B cell (primary cell): ENCODE data around the gene NME7. TPM values are rescaled to one million over a fixed set of nuclear protein-coding genes. Genes with fewer than 3 reads are reported as not detected.

Experiments
- ATAC-seq: fragments of 200-7000 bp; cut with Tn5 transposase; one replicate; pipeline ENCODE4 v1.10.0; 2021; ENCODE audit warnings: low read depth, mild to moderate bottlenecking, moderate number of reproducible peaks, moderate library complexity
- CTCF ChIA-PET: fragments of 350-600 bp; sonication (Branson Sonifier 250); formaldehyde crosslinking; loops from one replicate; lab custom pipeline; 2021; ENCODE audit warnings: antibody characterized with exemption, inconsistent platforms; lab: Charles Lee
- POLR2A ChIA-PET: fragments of 350-600 bp; sonication (Branson Sonifier 250); formaldehyde crosslinking; loops from one replicate; lab custom pipeline; 2021; ENCODE audit warnings: antibody characterized with exemption; lab: Charles Lee
- DNase-seq: peaks from one replicate; pipeline ENCODE4 v3.0.0; 2013
- H2AFZ ChIP-seq: 2 replicates; pipeline ENCODE4 v1.6.1; 2012; ENCODE audit warnings: mild to moderate bottlenecking, low read depth, low read length; ENCODE audit not compliant: insufficient read depth, poor library complexity, severe bottlenecking
- H3K27ac ChIP-seq, 2 donors: 1 replicate in 1 of 2; 2 replicates in 1 of 2; pipeline ENCODE4 v1.5.1; 2012 to 2013; ENCODE audit warnings: low read length in 2 of 2, mild to moderate bottlenecking in 2 of 2, moderate library complexity in 1 of 2
- H3K27me3 ChIP-seq, 4 experiments: fragments of 200-600 bp in 1 of 4; sonication (generic) in 1 of 4; replicated peaks in 1 of 4; 1 replicate in 2 of 4; 2 replicates in 2 of 4; pipeline versions ENCODE4 v1.6.1 to v1.7.0; 2013 to 2016; ENCODE audit warnings: low read length in 3 of 4, mild to moderate bottlenecking in 2 of 4, mixed read lengths in 1 of 4, moderate library complexity in 1 of 4; ENCODE audit not compliant: insufficient read depth in 4 of 4, control insufficient read depth in 3 of 4; ENCODE audit errors: control extremely low read depth in 1 of 4
- H3K36me3 ChIP-seq, 2 experiments: replicated peaks in 1 of 2; 1 replicate in 1 of 2; 2 replicates in 1 of 2; pipeline versions ENCODE4 v1.6.1 to v1.7.1; 2013; ENCODE audit warnings: low read length in 1 of 2; ENCODE audit not compliant: insufficient read depth in 2 of 2, control insufficient read depth in 1 of 2; ENCODE audit errors: control extremely low read depth in 1 of 2, extremely low read depth in 1 of 2
- H3K4me1 ChIP-seq, 2 donors: fragments of 200-600 bp in 1 of 2; sonication (generic) in 1 of 2; 1 replicate in 1 of 2; 2 replicates in 1 of 2; pipeline versions ENCODE4 v1.5.1 to v1.6.1; 2013 to 2017; ENCODE audit warnings: low read length in 2 of 2; ENCODE audit not compliant: control insufficient read depth in 2 of 2, insufficient read depth in 2 of 2
- H3K4me2 ChIP-seq: replicated peaks from 2 replicates; pipeline ENCODE3; 2012; ENCODE audit warnings: mild to moderate bottlenecking, low read depth, low read length; ENCODE audit not compliant: poor library complexity, severe bottlenecking
- H3K4me3 ChIP-seq, 5 experiments: fragments of 200-600 bp in 1 of 5; sonication (generic) in 1 of 5; 1 replicate in 3 of 5; 2 replicates in 2 of 5; pipeline versions ENCODE4 v1.5.1 to v1.7.0; 2011 to 2016; ENCODE audit warnings: low read length in 4 of 5, mild to moderate bottlenecking in 4 of 5, low read depth in 2 of 5, control low read depth in 1 of 5, moderate library complexity in 1 of 5; ENCODE audit not compliant: insufficient read depth in 1 of 5; ENCODE audit errors: control extremely low read depth in 1 of 5, extremely low read depth in 1 of 5
- H3K79me2 ChIP-seq: fragments of 200-600 bp; sonication (generic); one replicate; pipeline ENCODE4 v1.6.0; 2016; ENCODE audit warnings: low read length; ENCODE audit not compliant: control insufficient read depth, insufficient read depth
- H3K9ac ChIP-seq: fragments of 200-600 bp; sonication (generic); 2 replicates; pipeline ENCODE4 v1.6.1; 2017; ENCODE audit warnings: mild to moderate bottlenecking, low read length, moderate library complexity
- H3K9me3 ChIP-seq, 3 donors: one replicate each; pipeline versions ENCODE4 v1.6.1 to v1.7.1; 2013; ENCODE audit warnings: low read length in 2 of 3; ENCODE audit not compliant: control insufficient read depth in 2 of 3, insufficient read depth in 1 of 3; ENCODE audit errors: control extremely low read depth in 1 of 3
- H4K20me1 ChIP-seq: 2 replicates; pipeline ENCODE4 v1.6.0; 2012; ENCODE audit warnings: mild to moderate bottlenecking, low read length; ENCODE audit not compliant: insufficient read depth, control insufficient read depth, poor library complexity, severe bottlenecking
- H3K27ac Mint-ChIP-seq: one replicate; pipeline ENCODE4 v1.8.0; 2021; ENCODE audit warnings: mixed read lengths
- H3K27me3 Mint-ChIP-seq: one replicate; pipeline ENCODE4 v1.8.0; 2021; ENCODE audit warnings: mixed read lengths
- H3K4me1 Mint-ChIP-seq: one replicate; pipeline ENCODE4 v1.8.0; 2021; ENCODE audit warnings: mixed read lengths
- H3K4me3 Mint-ChIP-seq: one replicate; pipeline ENCODE4 v1.8.0; 2021; ENCODE audit warnings: mixed read lengths
- H3K9me3 Mint-ChIP-seq: one replicate; pipeline ENCODE4 v1.8.0; 2022; ENCODE audit warnings: mixed read lengths; ENCODE audit not compliant: insufficient read depth
- EZH2 ChIP-seq: IDR thresholded peaks from 2 replicates; pipeline ENCODE4 v1.6.1; 2012; ENCODE audit warnings: borderline replicate concordance, low read depth, mild to moderate bottlenecking, moderate library complexity, low read length; ENCODE audit not compliant: insufficient read depth, poor library complexity, severe bottlenecking
- WGBS: methylation state at CpG from one replicate; pipeline ENCODE4 v1.1.5; 2013; ENCODE audit warnings: missing lambda C conversion rate; ENCODE audit not compliant: insufficient coverage; 5-methylcytosine and 5-hydroxymethylcytosine counted together
- intact Hi-C: fragments of 100-400 bp; cut with micrococcal nuclease; formaldehyde crosslinking; loops from one replicate; pipeline ENCODE4 v1.10.0; 2022
- polyA plus RNA-seq: library from polyadenylated mRNA; depleted of rRNA; stranded (reverse); fragments of >200 nt; gene quantifications from 2 replicates; pipeline ENCODE4 v1.2.3, GENCODE V29; 2012
- total RNA-seq, 2 donors: library from RNA; stranded (reverse); fragments of 120-200 nt in 1 of 2; gene quantifications; 1 replicate in 1 of 2; 2 replicates in 1 of 2; pipeline versions ENCODE4 v1.2.3 to v1.2.4, GENCODE V29; 2013 to 2022
- TF ChIP-seq, protein P1 (sequence below): fragments of 200-600 bp; IDR thresholded peaks from one replicate; pipeline ENCODE4 v1.8.0; 2022; ENCODE audit warnings: antibody characterized with exemption, mild to moderate bottlenecking

NME7 gene
- total and polyA plus RNA-seq, 2 donors (not counting 1 experiment from before 2014, with no cell fraction given): 3.3 to 14.3 TPM

DNA sequence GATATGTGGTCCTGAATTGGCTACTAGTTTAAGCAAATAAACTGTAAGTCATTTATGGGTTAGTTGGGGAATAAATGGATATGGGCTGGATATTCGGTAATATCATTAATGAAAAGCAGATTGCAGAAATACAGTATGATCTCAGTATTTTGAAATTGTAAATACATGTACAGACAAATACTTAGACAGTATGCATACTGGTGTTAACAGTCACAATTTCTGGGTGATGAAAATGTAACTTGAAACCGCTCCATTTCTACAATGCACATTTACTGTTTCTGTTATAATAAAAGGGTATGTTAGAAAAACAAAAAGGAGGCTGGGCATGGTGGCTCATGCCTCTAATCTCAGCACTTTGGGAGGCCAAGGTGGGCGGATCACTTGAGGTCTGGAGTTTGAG lies 28.4 kb upstream of the NME7 start:
- ATAC-seq (no peak), DNase-seq (no peak)
- Histone ChIP-seq H3K9me3 (peaks cover 0 to 4% (median 0%) of the 10 kb centered on the region in 3 donors), H3K9ac (no peak overlapping the region), H3K4me3 (no peak overlapping the region), H4K20me1 (no peaks in the 10 kb centered on the region), H3K27me3 (no peaks in the 10 kb centered on the region), H3K4me2 (no peak overlapping the region), H3K27ac (no peak overlapping the region), H3K4me1 (no peaks in the 10 kb centered on the region), H2AFZ (no peak overlapping the region), H3K79me2 (no peaks in the 10 kb centered on the region), H3K36me3 (peaks cover 6 to 14% of the 10 kb centered on the region in 2 experiments)
- ChIA-PET CTCF (no interaction called here), POLR2A (no interaction called here)
- Mint-ChIP-seq H3K27ac (no peak overlapping the region), H3K4me1 (no peaks in the 10 kb centered on the region), H3K4me3 (no peak overlapping the region), H3K27me3 (no peaks in the 10 kb centered on the region), H3K9me3 (no peaks in the 10 kb centered on the region)
- intact Hi-C loops: no loop called here
- TF ChIP-seq, protein P1, sequence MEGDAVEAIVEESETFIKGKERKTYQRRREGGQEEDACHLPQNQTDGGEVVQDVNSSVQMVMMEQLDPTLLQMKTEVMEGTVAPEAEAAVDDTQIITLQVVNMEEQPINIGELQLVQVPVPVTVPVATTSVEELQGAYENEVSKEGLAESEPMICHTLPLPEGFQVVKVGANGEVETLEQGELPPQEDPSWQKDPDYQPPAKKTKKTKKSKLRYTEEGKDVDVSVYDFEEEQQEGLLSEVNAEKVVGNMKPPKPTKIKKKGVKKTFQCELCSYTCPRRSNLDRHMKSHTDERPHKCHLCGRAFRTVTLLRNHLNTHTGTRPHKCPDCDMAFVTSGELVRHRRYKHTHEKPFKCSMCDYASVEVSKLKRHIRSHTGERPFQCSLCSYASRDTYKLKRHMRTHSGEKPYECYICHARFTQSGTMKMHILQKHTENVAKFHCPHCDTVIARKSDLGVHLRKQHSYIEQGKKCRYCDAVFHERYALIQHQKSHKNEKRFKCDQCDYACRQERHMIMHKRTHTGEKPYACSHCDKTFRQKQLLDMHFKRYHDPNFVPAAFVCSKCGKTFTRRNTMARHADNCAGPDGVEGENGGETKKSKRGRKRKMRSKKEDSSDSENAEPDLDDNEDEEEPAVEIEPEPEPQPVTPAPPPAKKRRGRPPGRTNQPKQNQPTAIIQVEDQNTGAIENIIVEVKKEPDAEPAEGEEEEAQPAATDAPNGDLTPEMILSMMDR: no peak
- TF ChIP-seq EZH2: no peak
- WGBS: no CpG with 5 or more reads among the region's 3 CpGs

DNA sequence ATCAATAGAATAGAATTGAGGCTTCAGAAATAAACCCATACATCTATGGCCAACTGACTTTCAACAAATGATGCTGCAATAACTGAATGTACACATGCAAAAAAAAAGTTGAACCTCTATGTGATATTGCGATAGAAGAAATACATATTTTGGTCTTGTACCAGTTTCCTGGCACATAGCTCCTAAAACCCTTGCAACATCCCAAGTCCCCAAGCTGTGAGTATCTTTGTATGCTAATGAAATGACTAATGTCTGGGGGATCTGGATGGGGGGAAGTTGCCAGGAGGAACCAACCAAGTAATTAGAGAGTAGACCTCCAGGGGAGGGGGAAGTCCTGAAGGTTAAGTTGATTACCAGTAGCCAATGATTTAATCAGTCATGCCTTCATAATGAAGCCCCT lies 24.8 kb upstream of the NME7 start:
- Histone ChIP-seq H3K4me3 (no peak overlapping the region), H3K4me2 (no peak overlapping the region), H4K20me1 (no peaks in the 10 kb centered on the region), H2AFZ (no peak overlapping the region), H3K27me3 (no peaks in the 10 kb centered on the region), H3K79me2 (no peaks in the 10 kb centered on the region), H3K27ac (no peak overlapping the region), H3K4me1 (no peaks in the 10 kb centered on the region), H3K9me3 (no peaks in the 10 kb centered on the region), H3K36me3 (peaks cover 6 to 31% of the 10 kb centered on the region in 2 experiments), H3K9ac (no peak overlapping the region)
- CTCF ChIA-PET: no interaction called here
- ATAC-seq (no peak), DNase-seq (no peak)
- TF ChIP-seq EZH2: no peak
- TF ChIP-seq, protein P1: no peak
- Mint-ChIP-seq H3K9me3 (no peaks in the 10 kb centered on the region), H3K27me3 (no peaks in the 10 kb centered on the region), H3K4me1 (no peaks in the 10 kb centered on the region), H3K4me3 (no peak overlapping the region), H3K27ac (no peak overlapping the region)
- no CpG with 5 or more reads among the region's 1 CpG for WGBS
- intact Hi-C loops: no loop called here
- POLR2A ChIA-PET: no interaction called here
